Dedifferentiated amniotic fluid mesenchymal stem cell (primary cell): ENCODE data around the gene HS3ST3A1.

Experiments used
- DNase-seq: peaks from one replicate; pipeline ENCODE4 v3.0.0-alpha.2; 2016; ENCODE audit errors: extremely low spot score

Gene HS3ST3A1

GRCh38 chr17:13598353-13599167, 3.2 kb downstream of the HS3ST3A1 start:
- DNase-seq, result no peak

DNA sequence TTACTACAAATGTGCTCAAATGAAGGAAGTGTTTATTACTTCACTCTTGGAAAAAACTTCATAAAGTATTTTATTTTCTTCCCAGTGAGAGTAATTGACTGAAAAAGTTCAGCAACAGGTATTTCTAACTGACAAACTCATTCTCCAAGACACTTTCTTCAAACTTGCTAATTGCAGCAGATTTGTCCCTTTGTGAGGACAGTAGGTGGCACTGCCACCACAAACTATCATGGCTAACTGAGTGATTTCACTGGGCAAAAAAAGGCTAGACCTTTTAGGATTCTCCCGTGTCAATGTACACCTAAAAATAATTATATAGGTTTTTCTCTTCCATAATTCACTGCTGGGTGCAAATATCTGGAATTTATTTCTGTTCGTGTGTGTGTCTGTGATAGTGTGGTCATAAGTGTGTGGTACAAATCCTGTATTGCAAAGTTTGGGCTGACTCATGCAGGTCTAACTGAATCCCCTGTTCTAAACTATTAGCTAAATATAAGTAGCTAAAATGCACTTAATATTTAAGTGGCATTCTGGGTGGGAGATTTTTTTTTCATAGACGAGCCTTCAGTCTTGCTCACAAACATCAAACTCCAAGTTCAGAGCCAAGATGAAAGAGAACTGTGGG, 3.9 kb downstream of the HS3ST3A1 start:
- peak; percentile 40 for DNase-seq

- DNase-seq, result no peak
Observed at GRCh38 chr17:13596241-13596923, 5.3 kb downstream of the HS3ST3A1 start.

- DNase-seq, result no peak
Observed at GRCh38 chr17:13595599-13595899, 6.2 kb downstream of the HS3ST3A1 start.

- peak; percentile 82 for DNase-seq
Observed at GRCh38 chr17:13594762-13595598, 6.7 kb downstream of the HS3ST3A1 start.

- no peak for DNase-seq
Observed at GRCh38 chr17:13594310-13594709, 7.4 kb downstream of the HS3ST3A1 start.

DNA sequence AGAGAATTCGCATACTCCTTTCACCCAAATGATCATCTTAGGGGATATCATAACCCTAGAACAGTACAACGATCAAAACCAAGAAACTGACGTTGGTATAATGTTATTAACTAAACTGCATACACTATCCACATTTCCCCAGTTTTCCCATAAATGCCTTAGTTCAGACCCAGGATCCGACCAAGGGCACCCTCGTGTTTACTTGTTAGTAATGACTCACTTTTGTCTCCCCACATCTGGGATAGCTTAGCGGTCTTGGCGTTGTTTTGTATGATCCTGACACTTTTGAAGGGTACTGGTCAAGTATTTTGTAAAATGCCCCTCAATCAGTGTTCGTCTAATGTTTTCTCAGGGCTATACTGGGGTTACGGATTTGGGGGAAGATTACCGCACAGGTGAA, 8.0 kb downstream of the HS3ST3A1 start:
- no peak for DNase-seq

GRCh38 chr17:13593021-13593751, 8.5 kb downstream of the HS3ST3A1 start:
- DNase-seq, result no peak

- no peak for DNase-seq
Observed at GRCh38 chr17:13592427-13592826, 9.3 kb downstream of the HS3ST3A1 start.

DNA sequence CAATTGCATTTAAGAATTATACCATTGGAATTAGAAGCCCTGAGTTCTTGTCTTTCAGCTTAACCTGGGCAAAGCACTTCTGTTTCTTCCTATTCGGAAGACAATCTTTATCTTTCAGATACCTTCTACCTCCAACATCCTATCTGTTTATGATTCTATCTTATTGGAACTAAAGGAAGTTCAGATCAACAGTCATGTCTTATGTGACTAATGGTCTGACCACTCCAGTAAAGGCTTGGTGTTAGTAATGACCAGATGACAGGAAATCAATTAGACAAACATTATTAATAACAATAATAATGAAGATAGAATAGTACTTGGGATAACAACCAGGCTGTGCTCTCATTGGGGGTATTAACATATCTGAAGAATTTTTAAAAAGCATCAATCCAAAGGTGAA, 11.3 kb downstream of the HS3ST3A1 start:
- DNase-seq, result no peak

DNA sequence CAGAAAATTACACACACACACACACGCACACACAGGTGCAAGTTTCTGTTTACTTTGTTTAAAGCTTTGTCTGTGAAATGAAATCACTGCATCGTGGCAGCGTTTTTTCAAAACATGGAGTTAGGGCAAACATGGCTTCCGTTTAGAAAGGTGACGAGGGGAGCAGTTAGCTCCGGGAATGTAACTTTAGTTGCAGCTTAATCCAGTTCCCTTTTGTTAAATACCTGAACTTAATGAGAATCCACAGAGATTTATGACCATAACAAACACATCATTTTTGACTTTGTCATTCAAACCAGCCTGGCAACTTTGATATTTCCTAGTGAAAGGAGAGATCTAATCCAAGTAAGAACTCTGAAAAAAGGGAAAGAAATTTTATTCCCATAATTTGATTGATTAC, 12.1 kb downstream of the HS3ST3A1 start:
- DNase-seq, result no peak

- no peak for DNase-seq
Observed at GRCh38 chr17:13587487-13588338, 14.0 kb downstream of the HS3ST3A1 start.

GRCh38 chr17:13584701-13585080, 17.0 kb downstream of the HS3ST3A1 start:
- DNase-seq, result no peak

DNA sequence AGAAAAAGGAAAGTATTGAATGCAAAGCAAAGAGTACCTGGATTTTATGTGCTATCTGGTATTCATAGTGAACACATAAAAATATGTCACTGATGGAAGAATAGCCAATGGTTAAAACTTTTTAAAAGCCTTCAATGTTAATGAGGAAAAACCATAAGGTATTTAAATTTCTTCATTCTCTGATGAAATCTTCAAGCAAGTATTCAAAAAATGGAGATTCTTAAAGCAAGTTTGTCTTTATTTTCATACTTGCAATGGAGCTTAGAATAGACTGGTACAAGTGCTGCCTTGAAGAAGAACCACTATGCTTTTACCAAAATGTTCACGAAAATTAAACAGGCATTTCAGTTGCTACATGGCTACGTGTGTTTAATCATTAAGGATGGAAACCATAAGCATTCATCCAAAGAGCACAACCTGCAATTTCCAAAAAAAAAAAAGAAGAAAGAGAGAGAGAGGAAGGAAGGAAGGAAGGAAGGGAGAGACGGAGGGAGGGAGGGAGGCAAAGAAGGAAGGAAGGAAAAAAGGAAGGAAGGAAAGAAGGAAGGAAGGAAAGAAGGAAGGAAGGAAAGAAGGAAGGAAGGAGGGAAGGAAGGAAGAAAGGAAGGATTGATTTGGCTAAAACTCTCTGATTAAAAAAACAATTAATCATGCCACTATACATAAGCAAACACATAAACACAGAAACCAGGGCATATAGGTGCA, 17.6 kb downstream of the HS3ST3A1 start:
- no peak for DNase-seq

GRCh38 chr17:13582776-13583547, 18.8 kb downstream of the HS3ST3A1 start:
- DNase-seq, result no peak

DNA sequence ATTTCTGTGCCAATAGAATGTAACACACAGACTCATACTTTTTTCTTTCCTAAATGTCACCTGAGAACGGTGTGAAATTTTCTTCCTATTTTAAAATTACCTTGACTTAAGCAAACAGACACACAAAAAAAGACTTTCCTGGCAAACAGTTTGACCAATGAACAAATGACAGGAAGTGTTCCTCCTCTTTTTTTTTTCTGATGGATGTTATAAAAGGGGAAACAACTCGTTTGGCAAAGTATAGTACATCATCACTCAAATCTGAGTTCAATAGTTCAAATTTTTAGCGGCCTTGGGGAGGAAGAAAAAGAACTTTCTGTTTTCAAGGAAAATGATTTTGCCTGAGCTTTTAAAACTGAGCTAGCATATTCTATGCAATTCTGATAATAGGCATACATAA, 19.8 kb downstream of the HS3ST3A1 start:
- DNase-seq, result no peak

- no peak for DNase-seq
Observed at GRCh38 chr17:13580790-13581189, 20.9 kb downstream of the HS3ST3A1 start.

DNA sequence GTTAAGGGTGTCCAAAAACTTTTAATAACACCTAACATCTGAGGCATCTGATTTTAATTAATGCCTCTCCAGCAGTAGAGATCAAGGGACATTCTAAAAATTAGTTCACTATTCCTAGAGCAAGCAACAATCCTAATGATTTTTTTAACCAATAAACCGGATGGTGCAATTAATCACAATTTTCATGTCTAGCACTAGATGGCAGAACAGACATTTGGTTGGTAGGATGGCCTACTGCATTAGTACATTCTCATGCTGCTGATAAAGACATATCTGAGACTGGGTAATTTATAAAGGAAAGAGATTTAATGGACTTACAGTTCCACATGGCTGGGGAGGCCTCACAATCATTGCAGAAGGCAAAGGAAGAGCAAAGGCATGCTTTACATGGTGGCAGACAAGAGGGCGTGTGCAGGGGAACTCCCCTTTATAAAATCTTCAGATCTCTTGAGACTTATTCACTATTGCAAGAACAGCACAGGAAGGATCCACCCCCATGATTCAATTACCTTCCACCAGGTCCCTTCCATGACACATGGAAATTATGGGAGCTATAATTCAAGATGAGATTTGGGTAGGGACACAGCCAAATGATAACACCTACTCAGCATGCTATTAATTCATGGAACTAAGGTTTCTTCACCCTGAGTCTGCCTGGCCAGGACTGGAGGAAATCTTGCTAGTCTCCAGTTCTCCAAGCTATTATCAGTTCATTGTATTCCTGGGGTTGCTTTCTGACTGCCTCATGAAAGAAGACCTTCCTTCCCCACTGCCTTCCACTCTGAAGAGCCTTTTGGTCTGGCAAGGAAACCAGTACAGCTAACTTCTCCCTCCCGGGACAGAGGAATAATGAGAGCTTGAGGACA, 24.8 kb downstream of the HS3ST3A1 start:
- no peak for DNase-seq
